Glutamatergic neuron (in vitro differentiated cells): ENCODE measurements around the gene GHITM. TPM values are rescaled to one million over a fixed set of nuclear protein-coding genes. Genes with fewer than 3 reads are reported as not detected.

Experiments used
- DNase-seq: peaks from one replicate; pipeline ENCODE4 v3.0.0; 2022
- H3K27ac Mint-ChIP-seq: one replicate; pipeline ENCODE4 v1.8.0; 2020; ENCODE audit warnings: mild to moderate bottlenecking, mixed read lengths, inconsistent platforms; ENCODE audit not compliant: unreplicated experiment
- H3K27me3 Mint-ChIP-seq: one replicate; pipeline ENCODE4 v1.8.0; 2020; ENCODE audit warnings: mild to moderate bottlenecking, moderate library complexity, mixed read lengths, inconsistent platforms; ENCODE audit not compliant: unreplicated experiment
- H3K36me3 Mint-ChIP-seq: one replicate; pipeline ENCODE4 v1.8.0; 2020; ENCODE audit warnings: mild to moderate bottlenecking, mixed read lengths, inconsistent platforms; ENCODE audit not compliant: unreplicated experiment
- H3K4me1 Mint-ChIP-seq: one replicate; pipeline ENCODE4 v1.8.0; 2020; ENCODE audit warnings: mild to moderate bottlenecking, low read depth, mixed read lengths, inconsistent platforms; ENCODE audit not compliant: unreplicated experiment
- H3K4me3 Mint-ChIP-seq: one replicate; pipeline ENCODE4 v1.8.0; 2020; ENCODE audit warnings: mild to moderate bottlenecking, mixed read lengths, inconsistent platforms; ENCODE audit not compliant: unreplicated experiment
- H3K9me3 Mint-ChIP-seq: one replicate; pipeline ENCODE4 v1.8.0; 2020; ENCODE audit warnings: mild to moderate bottlenecking, moderate library complexity, mixed read lengths, inconsistent platforms; ENCODE audit not compliant: unreplicated experiment
- CTCF ChIP-seq: fragments of 200-600 bp; sonication (generic); IDR thresholded peaks from one replicate; pipeline ENCODE4 v1.5.0; 2021; ENCODE audit not compliant: partially characterized antibody, unreplicated experiment
- total RNA-seq: library from RNA; stranded (reverse); fragmentation: NEBNext Ultra II Directional; extraction: Animal tissue kit (Norgen Biotek cat#: 25700); gene quantifications from one replicate; pipeline ENCODE4 v1.2.1, GENCODE V29; 2021; ENCODE audit not compliant: unreplicated experiment

GHITM gene
- total RNA-seq, 1 donor from 2014 or later = 120 TPM

- Mint-ChIP-seq H3K4me3 (no peak overlapping the region), H3K27ac (no peak overlapping the region), H3K4me1 (no peaks in the 10 kb centered on the region), H3K27me3 (peaks cover 1% of the 10 kb centered on the region), H3K36me3 (no peaks in the 10 kb centered on the region), H3K9me3 (peaks cover 1% of the 10 kb centered on the region)
- TF ChIP-seq CTCF = no peak
- no peak for DNase-seq
Measured at GRCh38 chr10:84181631-84182030, 42.3 kb downstream of the GHITM start.

GRCh38 chr10:84184517-84184916 is 45.2 kb downstream of the GHITM start:
- no peaks in the 10 kb centered on the region for H3K4me1 Mint-ChIP-seq
- no peak for DNase-seq
- no peaks in the 10 kb centered on the region for H3K27me3 Mint-ChIP-seq
- TF ChIP-seq CTCF = no peak
- no peaks in the 10 kb centered on the region for H3K9me3 Mint-ChIP-seq
- no peaks in the 10 kb centered on the region for H3K36me3 Mint-ChIP-seq
- H3K27ac Mint-ChIP-seq = no peak overlapping the region
- H3K4me3 Mint-ChIP-seq = no peak overlapping the region

- no peaks in the 10 kb centered on the region for H3K4me1 Mint-ChIP-seq
Measured at GRCh38 chr10:84185526-84186175, 46.3 kb downstream of the GHITM start.

DNA sequence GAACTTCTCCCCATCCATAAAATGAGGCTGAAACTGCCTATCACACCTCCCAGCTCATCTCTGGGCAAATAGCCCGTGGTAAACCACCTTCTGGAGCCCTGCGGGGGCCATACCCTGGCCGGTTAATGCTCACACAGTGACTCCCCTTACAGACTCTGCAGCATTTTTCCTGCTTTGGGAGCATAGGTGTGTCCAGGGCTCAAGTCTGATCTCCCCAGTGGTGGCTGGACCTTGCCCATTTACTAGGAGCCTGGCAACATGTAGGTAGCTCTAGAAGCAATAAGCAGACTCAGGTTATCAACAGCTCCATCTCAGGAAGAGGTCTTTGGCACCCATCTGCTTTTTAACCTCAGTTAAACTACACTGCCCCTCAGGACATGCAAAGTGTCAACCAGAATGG is 49.5 kb downstream of the GHITM start:
- H3K27ac Mint-ChIP-seq = no peak overlapping the region
- no peak for DNase-seq
- peaks cover 7% of the 10 kb centered on the region for H3K27me3 Mint-ChIP-seq
- H3K36me3 Mint-ChIP-seq = no peaks in the 10 kb centered on the region
- no peaks in the 10 kb centered on the region for H3K9me3 Mint-ChIP-seq
- TF ChIP-seq CTCF = no peak
- no peak overlapping the region for H3K4me3 Mint-ChIP-seq
- no peaks in the 10 kb centered on the region for H3K4me1 Mint-ChIP-seq

More at GRCh38 chr10:84185526-84186175, 46.3 kb downstream of the GHITM start:
- H3K9me3 Mint-ChIP-seq = no peaks in the 10 kb centered on the region
- H3K4me3 Mint-ChIP-seq = no peak overlapping the region
- H3K27me3 Mint-ChIP-seq = no peaks in the 10 kb centered on the region
- no peak overlapping the region for H3K27ac Mint-ChIP-seq
- H3K36me3 Mint-ChIP-seq = no peaks in the 10 kb centered on the region
- no peak for TF ChIP-seq CTCF
- no peak for DNase-seq

DNA sequence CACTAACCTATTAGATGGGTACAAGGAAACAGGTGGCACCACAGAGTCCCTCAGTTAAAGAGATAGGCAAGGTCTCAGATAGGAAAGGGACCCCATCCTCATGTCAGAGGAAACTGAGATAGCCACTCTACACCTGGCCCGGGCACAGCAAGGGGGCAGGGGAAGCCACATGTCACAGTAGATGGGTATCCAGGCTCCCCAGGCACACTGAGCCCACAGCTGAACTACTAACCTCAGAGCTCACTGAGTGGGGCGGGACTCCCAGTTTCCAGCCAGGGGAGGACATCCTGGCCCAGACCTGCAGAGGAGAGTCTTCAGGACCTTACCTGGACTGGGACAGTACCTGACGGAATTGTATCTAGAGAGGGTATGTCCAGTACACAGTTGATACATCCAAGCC is 51.3 kb downstream of the GHITM start:
- Mint-ChIP-seq H3K4me1 (peaks cover under 1% of the 10 kb centered on the region), H3K27me3 (peaks cover 7% of the 10 kb centered on the region), H3K9me3 (no peaks in the 10 kb centered on the region), H3K4me3 (no peak overlapping the region), H3K36me3 (no peaks in the 10 kb centered on the region), H3K27ac (no peak overlapping the region)
- no peak for DNase-seq
- no peak for TF ChIP-seq CTCF
